GM23338 (cell line): ENCODE results near the gene GFRA1. TPM values are rescaled to one million over a fixed set of nuclear protein-coding genes. Genes with fewer than 3 reads are reported as not detected.

ENCODE experiments used
- ATAC-seq: fragments of 200-7000 bp; cut with Tn5 transposase; 3 replicates; pipeline ENCODE4 v1.9.1; 2020
- DNase-seq: peaks from one replicate; pipeline ENCODE4 v3.0.0-alpha.2; 2015; ENCODE audit warnings: low spot score
- H2AFZ ChIP-seq: fragments of 200-600 bp; sonication (generic); 2 replicates; pipeline ENCODE4 v1.8.0; 2016; ENCODE audit warnings: antibody characterized with exemption, mild to moderate bottlenecking, moderate library complexity
- H3F3A ChIP-seq: fragments of 200-600 bp; sonication (generic); replicated peaks from 2 replicates; pipeline ENCODE4 v1.8.0; 2017; ENCODE audit warnings: antibody characterized with exemption, mixed run types, low read depth
- H3K27ac ChIP-seq: fragments of 200-600 bp; sonication (generic); 2 replicates; pipeline ENCODE4 v1.6.1; 2016; ENCODE audit warnings: low read depth
- H3K27me3 ChIP-seq: fragments of 200-600 bp; sonication (generic); 2 replicates; pipeline ENCODE4 v1.8.0; 2016; ENCODE audit warnings: mild to moderate bottlenecking, mixed run types, moderate library complexity; ENCODE audit not compliant: insufficient read depth
- H3K36me3 ChIP-seq: fragments of 200-600 bp; sonication (generic); 2 replicates; pipeline ENCODE4 v1.8.0; 2016; ENCODE audit warnings: mild to moderate bottlenecking; ENCODE audit not compliant: insufficient read depth
- H3K4me1 ChIP-seq: fragments of 200-600 bp; sonication (generic); 2 replicates; pipeline ENCODE4 v1.8.0; 2016; ENCODE audit warnings: mild to moderate bottlenecking, moderate library complexity; ENCODE audit not compliant: insufficient read depth
- H3K4me2 ChIP-seq: fragments of 200-600 bp; sonication (generic); 2 replicates; pipeline ENCODE4 v1.7.1; 2017; ENCODE audit warnings: mixed run types
- H3K4me3 ChIP-seq: fragments of 200-600 bp; sonication (generic); 2 replicates; pipeline ENCODE4 v1.6.1; 2016; ENCODE audit warnings: mixed run types
- H3K79me2 ChIP-seq: fragments of 200-600 bp; sonication (generic); replicated peaks from 2 replicates; pipeline ENCODE4 v1.8.0; 2017; ENCODE audit warnings: mild to moderate bottlenecking; ENCODE audit not compliant: insufficient read depth
- H3K9me2 ChIP-seq: fragments of 200-600 bp; sonication (generic); 2 replicates; pipeline ENCODE4 v1.8.0; 2017; ENCODE audit not compliant: insufficient read depth
- H4K20me1 ChIP-seq: fragments of 200-600 bp; sonication (generic); replicated peaks from 2 replicates; pipeline ENCODE4 v1.8.0; 2017; ENCODE audit warnings: mild to moderate bottlenecking; ENCODE audit not compliant: insufficient read depth
- H3K27ac Mint-ChIP-seq: 2 replicates; pipeline ENCODE4 v1.8.0; 2020; ENCODE audit warnings: inconsistent platforms, mild to moderate bottlenecking, moderate library complexity, mixed read lengths
- H3K27me3 Mint-ChIP-seq: 3 replicates; pipeline ENCODE4 v1.8.0; 2022; ENCODE audit warnings: low read depth, mild to moderate bottlenecking, moderate library complexity, mixed read lengths, inconsistent platforms; ENCODE audit not compliant: insufficient read depth, poor library complexity
- H3K36me3 Mint-ChIP-seq: 3 replicates; pipeline ENCODE4 v1.8.0; 2021; ENCODE audit warnings: low read depth, mild to moderate bottlenecking, inconsistent platforms, moderate library complexity, mixed read lengths
- H3K4me1 Mint-ChIP-seq: 3 replicates; pipeline ENCODE4 v1.8.0; 2020; ENCODE audit warnings: mild to moderate bottlenecking, inconsistent platforms, mixed read lengths
- H3K4me3 Mint-ChIP-seq: 3 replicates; pipeline ENCODE4 v1.8.0; 2021; ENCODE audit warnings: moderate library complexity, mild to moderate bottlenecking, inconsistent platforms, mixed read lengths
- H3K9me3 Mint-ChIP-seq: 3 replicates; pipeline ENCODE4 v1.8.0; 2020; ENCODE audit warnings: moderate library complexity, mild to moderate bottlenecking, inconsistent platforms, mixed read lengths
- CREB1 ChIP-seq: fragments of 250-450 bp; sonication (Bioruptor Pico); IDR thresholded peaks from 2 replicates; pipeline ENCODE4 v1.5.0; 2020; ENCODE audit warnings: low read depth, mild to moderate bottlenecking, moderate library complexity
- EZH2 ChIP-seq: fragments of 200-600 bp; sonication (generic); IDR thresholded peaks from one replicate; pipeline ENCODE4 v1.8.0; 2017; ENCODE audit warnings: antibody characterized with exemption, mild to moderate bottlenecking, low read depth; ENCODE audit not compliant: unreplicated experiment
- EZH2phosphoT487 ChIP-seq: fragments of 200-600 bp; sonication (generic); IDR thresholded peaks from one replicate; pipeline ENCODE4 v1.8.1; 2018; ENCODE audit warnings: antibody characterized with exemption; ENCODE audit not compliant: unreplicated experiment
- NANOG ChIP-seq: IDR thresholded peaks from 2 replicates; pipeline ENCODE4 v1.6.1; 2016; ENCODE audit warnings: antibody characterized with exemption, borderline replicate concordance
- STAT1 ChIP-seq: IDR thresholded peaks from one replicate; pipeline ENCODE4 v1.6.1; 2016; ENCODE audit warnings: antibody characterized with exemption; ENCODE audit not compliant: unreplicated experiment
- ZNF114 ChIP-seq: fragments of 250-450 bp; sonication (Bioruptor Pico); IDR thresholded peaks from 2 replicates; pipeline ENCODE4 v1.5.0; 2020; ENCODE audit warnings: mild to moderate bottlenecking, moderate library complexity
- ZNF331 ChIP-seq: fragments of 250-450 bp; sonication (Bioruptor Pico); IDR thresholded peaks from 2 replicates; pipeline ENCODE4 v1.5.0; 2020; ENCODE audit warnings: low read depth, mild to moderate bottlenecking, moderate library complexity
- polyA plus RNA-seq: library from polyadenylated mRNA; unstranded; fragments of >200 nt; fragmentation: Nextera tagmentation; extraction: Ambion mirVana; gene quantifications from 2 replicates; pipeline ENCODE4 v1.2.1, GENCODE V29; 2016
- total RNA-seq: library from RNA; depleted of rRNA; stranded (reverse); fragments of >200 nt; shearing (Covaris generic); gene quantifications from 2 replicates; pipeline ENCODE4 v1.2.3, GENCODE V29; 2014
- TF ChIP-seq, protein P1 (sequence below), 2 experiments: fragments of 200-600 bp in 1 of 2; sonication (generic) in 1 of 2; conservative IDR thresholded peaks; 2 replicates each; pipeline versions ENCODE4 v1.5.1 to v1.6.1; 2016 to 2017; ENCODE audit warnings: antibody characterized with exemption in 2 of 2, low read depth in 2 of 2, mild to moderate bottlenecking in 2 of 2, moderate library complexity in 1 of 2
- TF ChIP-seq, protein P2 (sequence below): fragments of 250-450 bp; sonication (Bioruptor Pico); IDR thresholded peaks from 2 replicates; pipeline ENCODE4 v1.5.0; 2020; ENCODE audit warnings: mild to moderate bottlenecking, moderate library complexity
- TF ChIP-seq, protein P3 (sequence below): IDR thresholded peaks from 2 replicates; pipeline ENCODE4 v1.6.1; 2016; ENCODE audit warnings: antibody characterized with exemption

GFRA1 gene
- total and polyA plus RNA-seq, 2 experiments from 2014 or later, result 1.4 to 2.8 TPM

DNA sequence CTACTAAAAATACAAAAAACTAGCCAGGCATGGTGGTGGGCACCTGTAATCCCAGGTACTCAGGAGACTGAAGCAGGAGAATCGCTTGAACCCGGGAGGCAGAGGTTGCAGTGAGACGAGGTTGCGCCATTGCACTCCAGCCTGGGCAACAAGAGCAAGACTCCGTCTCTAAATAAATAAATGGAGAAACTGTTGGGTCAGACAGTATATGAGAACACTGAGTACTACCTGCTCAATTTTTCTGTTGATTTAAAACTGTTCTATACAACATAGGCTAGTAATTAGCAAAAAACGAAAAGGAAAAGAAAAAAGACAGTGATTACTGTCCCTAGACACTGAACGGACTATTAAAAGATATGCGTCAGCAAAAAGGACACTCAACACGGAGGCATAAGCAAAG is 26.7 kb downstream of the GFRA1 start (continued):
- TF ChIP-seq, protein P1, sequence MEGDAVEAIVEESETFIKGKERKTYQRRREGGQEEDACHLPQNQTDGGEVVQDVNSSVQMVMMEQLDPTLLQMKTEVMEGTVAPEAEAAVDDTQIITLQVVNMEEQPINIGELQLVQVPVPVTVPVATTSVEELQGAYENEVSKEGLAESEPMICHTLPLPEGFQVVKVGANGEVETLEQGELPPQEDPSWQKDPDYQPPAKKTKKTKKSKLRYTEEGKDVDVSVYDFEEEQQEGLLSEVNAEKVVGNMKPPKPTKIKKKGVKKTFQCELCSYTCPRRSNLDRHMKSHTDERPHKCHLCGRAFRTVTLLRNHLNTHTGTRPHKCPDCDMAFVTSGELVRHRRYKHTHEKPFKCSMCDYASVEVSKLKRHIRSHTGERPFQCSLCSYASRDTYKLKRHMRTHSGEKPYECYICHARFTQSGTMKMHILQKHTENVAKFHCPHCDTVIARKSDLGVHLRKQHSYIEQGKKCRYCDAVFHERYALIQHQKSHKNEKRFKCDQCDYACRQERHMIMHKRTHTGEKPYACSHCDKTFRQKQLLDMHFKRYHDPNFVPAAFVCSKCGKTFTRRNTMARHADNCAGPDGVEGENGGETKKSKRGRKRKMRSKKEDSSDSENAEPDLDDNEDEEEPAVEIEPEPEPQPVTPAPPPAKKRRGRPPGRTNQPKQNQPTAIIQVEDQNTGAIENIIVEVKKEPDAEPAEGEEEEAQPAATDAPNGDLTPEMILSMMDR (conservative IDR thresholded peaks at IDR 0.05; ENCODE audit: low read depth in 2 of 2), result no peak
- TF ChIP-seq STAT1, result no peak
- TF ChIP-seq, protein P2, sequence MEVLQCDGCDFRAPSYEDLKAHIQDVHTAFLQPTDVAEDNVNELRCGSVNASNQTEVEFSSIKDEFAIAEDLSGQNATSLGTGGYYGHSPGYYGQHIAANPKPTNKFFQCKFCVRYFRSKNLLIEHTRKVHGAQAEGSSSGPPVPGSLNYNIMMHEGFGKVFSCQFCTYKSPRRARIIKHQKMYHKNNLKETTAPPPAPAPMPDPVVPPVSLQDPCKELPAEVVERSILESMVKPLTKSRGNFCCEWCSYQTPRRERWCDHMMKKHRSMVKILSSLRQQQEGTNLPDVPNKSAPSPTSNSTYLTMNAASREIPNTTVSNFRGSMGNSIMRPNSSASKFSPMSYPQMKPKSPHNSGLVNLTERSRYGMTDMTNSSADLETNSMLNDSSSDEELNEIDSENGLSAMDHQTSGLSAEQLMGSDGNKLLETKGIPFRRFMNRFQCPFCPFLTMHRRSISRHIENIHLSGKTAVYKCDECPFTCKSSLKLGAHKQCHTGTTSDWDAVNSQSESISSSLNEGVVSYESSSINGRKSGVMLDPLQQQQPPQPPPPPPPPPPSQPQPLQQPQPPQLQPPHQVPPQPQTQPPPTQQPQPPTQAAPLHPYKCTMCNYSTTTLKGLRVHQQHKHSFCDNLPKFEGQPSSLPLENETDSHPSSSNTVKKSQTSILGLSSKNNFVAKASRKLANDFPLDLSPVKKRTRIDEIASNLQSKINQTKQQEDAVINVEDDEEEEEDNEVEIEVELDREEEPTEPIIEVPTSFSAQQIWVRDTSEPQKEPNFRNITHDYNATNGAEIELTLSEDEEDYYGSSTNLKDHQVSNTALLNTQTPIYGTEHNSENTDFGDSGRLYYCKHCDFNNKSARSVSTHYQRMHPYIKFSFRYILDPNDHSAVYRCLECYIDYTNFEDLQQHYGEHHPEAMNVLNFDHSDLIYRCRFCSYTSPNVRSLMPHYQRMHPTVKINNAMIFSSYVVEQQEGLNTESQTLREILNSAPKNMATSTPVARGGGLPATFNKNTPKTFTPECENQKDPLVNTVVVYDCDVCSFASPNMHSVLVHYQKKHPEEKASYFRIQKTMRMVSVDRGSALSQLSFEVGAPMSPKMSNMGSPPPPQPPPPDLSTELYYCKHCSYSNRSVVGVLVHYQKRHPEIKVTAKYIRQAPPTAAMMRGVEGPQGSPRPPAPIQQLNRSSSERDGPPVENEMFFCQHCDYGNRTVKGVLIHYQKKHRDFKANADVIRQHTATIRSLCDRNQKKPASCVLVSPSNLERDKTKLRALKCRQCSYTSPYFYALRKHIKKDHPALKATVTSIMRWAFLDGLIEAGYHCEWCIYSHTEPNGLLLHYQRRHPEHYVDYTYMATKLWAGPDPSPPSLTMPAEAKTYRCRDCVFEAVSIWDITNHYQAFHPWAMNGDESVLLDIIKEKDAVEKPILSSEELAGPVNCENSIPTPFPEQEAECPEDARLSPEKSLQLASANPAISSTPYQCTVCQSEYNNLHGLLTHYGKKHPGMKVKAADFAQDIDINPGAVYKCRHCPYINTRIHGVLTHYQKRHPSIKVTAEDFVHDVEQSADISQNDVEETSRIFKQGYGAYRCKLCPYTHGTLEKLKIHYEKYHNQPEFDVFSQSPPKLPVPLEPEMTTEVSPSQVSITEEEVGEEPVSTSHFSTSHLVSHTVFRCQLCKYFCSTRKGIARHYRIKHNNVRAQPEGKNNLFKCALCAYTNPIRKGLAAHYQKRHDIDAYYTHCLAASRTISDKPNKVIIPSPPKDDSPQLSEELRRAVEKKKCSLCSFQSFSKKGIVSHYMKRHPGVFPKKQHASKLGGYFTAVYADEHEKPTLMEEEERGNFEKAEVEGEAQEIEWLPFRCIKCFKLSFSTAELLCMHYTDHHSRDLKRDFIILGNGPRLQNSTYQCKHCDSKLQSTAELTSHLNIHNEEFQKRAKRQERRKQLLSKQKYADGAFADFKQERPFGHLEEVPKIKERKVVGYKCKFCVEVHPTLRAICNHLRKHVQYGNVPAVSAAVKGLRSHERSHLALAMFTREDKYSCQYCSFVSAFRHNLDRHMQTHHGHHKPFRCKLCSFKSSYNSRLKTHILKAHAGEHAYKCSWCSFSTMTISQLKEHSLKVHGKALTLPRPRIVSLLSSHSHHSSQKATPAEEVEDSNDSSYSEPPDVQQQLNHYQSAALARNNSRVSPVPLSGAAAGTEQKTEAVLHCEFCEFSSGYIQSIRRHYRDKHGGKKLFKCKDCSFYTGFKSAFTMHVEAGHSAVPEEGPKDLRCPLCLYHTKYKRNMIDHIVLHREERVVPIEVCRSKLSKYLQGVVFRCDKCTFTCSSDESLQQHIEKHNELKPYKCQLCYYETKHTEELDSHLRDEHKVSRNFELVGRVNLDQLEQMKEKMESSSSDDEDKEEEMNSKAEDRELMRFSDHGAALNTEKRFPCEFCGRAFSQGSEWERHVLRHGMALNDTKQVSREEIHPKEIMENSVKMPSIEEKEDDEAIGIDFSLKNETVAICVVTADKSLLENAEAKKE (CRISPR knock-in tag), result no peak
- TF ChIP-seq ZNF114 (CRISPR knock-in tag), result no peak
- TF ChIP-seq CREB1 (CRISPR knock-in tag), result no peak
- TF ChIP-seq EZH2, result no peak

DNA sequence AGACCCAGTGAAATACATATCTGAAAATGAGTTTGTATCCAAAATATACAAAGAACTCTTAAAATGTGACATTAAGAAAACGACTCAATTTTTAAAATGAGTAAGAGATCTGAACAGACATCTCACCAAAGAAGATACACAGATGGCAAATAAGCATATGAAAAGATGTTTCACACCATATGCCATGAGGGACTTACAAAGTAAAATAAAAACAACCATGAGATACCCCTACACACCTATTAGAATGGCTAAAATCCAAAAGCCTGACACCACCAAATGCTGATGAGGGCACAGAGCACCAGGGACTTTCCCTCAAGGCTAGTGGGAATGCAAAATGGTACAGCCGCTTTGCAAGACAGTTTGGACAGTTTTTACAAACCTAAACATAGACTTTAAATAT is 27.9 kb downstream of the GFRA1 start:
- Mint-ChIP-seq H3K27me3 (peaks cover 2% of the 10 kb centered on the region), H3K4me1 (no peaks in the 10 kb centered on the region), H3K9me3 (no peaks in the 10 kb centered on the region), H3K4me3 (no peak overlapping the region), H3K36me3 (no peaks in the 10 kb centered on the region), H3K27ac (no peak overlapping the region)
- no peaks in the 10 kb centered on the region for H3K4me1 ChIP-seq
- ATAC-seq (no peak), DNase-seq (no peak)
- no peaks in the 10 kb centered on the region for H4K20me1 ChIP-seq
- H3K9me2 ChIP-seq, result 0 out of 2 replicates have a peak, but pooled peaks cover 4% of the 10 kb centered on the region
- no peak overlapping the region for H3K27ac ChIP-seq
- H2AFZ ChIP-seq, result no peak overlapping the region
- no peak overlapping the region for H3K4me3 ChIP-seq
- no peak overlapping the region for H3K4me2 ChIP-seq
- H3F3A ChIP-seq, result no peaks in the 10 kb centered on the region
- H3K79me2 ChIP-seq, result no peaks in the 10 kb centered on the region
- no peaks in the 10 kb centered on the region for H3K27me3 ChIP-seq
- no peaks in the 10 kb centered on the region for H3K36me3 ChIP-seq
- no peak for TF ChIP-seq ZNF331 (CRISPR knock-in tag)
- TF ChIP-seq EZH2phosphoT487, result no peak
- no peak for TF ChIP-seq NANOG
- TF ChIP-seq, protein P3, sequence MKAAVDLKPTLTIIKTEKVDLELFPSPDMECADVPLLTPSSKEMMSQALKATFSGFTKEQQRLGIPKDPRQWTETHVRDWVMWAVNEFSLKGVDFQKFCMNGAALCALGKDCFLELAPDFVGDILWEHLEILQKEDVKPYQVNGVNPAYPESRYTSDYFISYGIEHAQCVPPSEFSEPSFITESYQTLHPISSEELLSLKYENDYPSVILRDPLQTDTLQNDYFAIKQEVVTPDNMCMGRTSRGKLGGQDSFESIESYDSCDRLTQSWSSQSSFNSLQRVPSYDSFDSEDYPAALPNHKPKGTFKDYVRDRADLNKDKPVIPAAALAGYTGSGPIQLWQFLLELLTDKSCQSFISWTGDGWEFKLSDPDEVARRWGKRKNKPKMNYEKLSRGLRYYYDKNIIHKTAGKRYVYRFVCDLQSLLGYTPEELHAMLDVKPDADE, result no peak
